GM21576 (cell line): ENCODE measurements around the gene FAM98C.

ENCODE experiments used
- ATAC-seq: cut with Tn5 transposase; IDR thresholded peaks from one replicate; pipeline ENCODE4 v1.9.1; 2021; ENCODE audit warnings: mild to moderate bottlenecking, moderate library complexity; ENCODE audit not compliant: unreplicated experiment

FAM98C gene

DNA sequence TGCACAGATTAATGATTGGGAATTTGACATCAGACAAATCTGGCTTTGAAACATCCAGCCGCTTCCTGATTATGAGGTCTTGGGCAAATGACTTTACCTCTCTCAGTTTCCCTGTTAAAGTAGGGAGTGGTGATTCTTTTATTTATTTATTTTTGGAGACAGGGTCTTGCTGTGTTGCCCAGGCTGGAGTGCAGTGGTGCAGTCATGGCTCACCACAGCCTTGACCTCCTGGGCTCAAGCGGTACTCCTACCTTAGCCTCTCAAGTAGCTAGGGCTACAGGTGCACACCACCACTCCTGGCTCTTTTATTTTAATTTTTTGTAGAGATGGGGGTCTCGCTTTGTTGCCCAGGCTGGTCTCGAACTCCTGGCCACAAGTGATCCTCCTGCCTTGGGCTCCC is 25.8 kb upstream of the FAM98C start:
- no peak for ATAC-seq

DNA sequence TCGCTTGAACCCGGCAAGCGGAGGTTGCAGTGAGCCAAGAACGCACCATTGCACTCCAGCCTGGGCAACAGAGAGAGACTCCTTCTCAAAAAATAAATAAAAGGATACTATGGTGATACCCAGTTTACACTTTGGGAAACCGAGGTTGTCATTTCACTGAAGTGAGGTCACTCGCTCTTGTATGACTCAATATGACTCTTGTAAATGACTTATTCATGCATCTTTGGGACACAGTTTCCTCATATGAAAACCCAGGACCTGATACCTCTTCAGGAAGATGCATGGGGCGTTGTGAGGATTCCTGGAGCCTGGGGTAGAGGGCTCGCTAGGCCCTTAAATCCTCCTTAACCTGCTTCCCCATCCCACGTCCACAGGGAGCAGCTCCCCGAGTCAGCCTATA is 24.0 kb upstream of the FAM98C start:
- ATAC-seq, result no peak

DNA sequence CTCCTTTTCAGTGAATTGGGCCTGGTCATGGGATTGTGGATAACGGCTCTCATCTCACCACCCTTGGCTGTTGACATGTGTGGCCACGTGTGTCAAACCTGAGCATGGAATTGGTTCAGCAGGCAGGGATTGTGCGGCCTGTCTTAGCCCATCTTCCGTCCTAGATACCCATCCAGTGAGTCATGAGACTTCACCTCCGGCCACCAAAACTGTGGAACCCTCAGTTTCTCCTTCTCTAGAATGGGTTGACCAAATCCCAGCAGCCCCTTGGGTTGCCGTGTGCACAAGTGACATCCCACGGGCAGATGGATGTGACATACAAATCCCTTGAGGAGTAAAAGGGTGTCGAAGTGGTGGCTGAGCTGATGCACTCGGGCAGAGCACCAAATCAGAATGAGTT is 21.8 kb upstream of the FAM98C start:
- no peak for ATAC-seq

DNA sequence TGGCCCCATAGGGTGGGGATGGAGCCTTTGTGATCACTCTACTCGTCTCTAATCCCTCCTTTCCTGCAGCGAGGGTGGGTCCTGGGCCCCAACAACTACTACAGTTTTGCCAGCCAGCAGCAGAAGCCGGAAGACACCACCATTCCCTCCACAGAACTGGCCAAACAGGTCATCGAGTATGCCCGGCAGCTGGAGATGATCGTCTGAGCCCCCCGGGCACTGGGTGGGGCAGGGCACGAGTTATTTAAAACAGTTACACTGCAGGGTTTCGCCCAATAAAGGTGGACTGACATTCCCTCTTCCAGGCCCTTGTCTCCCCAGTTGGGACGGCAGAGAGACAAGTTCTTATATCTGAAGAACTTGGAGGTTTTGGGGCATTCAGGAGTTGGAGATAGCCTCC is 19.7 kb upstream of the FAM98C start:
- ATAC-seq, result no peak

DNA sequence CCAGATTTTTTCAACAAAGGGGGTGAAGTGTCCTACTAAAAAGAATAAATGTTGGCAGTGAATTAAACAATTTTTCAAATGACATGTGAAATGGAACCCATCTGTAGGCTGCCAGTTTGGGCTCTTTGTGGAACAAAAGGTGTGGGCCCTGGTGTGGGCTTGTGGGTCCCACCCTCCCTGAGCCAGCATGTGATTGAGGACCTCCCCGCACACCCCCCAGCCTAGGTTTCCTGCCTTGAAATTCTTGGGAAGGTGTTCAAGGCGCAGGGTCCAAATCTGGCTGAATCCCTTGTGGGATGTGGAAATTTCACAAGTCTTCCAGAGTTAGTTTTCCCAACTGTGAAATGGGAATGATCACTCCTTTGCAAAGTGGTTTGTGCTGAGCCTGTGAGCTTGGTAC is 19.1 kb upstream of the FAM98C start:
- no peak for ATAC-seq

DNA sequence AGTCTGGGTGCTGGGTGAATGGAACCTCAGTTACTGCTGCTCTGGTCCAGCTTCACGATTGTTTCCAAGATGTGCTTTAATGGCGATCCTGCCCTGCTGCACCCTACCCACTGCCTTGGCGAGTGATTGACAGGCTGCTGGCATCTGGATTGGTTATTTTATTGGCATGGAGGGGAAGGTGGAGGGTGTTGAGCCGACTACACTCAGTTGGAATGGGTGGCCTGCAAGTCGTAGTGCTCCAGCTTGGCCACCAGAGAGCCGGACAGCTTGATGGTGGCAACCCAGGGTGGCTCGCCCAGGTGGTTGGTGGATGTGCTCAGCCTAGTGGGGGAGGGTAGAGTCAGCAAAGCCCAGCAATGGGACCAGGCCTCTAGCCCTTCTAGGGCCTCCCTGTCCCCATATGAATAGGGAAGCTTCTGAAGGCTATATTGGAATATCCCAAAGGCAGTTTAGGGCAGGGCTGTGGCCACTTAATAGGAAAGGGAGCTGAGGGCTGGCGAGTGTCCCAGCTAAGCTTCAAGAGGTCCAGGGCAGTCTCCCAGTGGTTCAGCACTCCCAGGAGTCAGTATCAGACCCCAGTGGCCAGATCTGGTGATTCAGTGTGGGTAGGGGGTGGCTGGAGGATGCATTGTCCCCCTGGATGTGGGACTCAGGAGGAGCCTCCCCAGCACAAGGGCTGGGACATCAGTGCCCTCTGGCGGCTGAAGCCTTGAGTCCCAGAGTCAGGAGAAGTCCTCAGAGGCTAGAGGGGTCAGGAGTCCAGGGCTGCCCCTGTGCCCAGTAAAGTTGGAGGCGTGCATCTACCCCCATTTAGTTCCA is 18.5 kb upstream of the FAM98C start:
- ATAC-seq, result no peak

DNA sequence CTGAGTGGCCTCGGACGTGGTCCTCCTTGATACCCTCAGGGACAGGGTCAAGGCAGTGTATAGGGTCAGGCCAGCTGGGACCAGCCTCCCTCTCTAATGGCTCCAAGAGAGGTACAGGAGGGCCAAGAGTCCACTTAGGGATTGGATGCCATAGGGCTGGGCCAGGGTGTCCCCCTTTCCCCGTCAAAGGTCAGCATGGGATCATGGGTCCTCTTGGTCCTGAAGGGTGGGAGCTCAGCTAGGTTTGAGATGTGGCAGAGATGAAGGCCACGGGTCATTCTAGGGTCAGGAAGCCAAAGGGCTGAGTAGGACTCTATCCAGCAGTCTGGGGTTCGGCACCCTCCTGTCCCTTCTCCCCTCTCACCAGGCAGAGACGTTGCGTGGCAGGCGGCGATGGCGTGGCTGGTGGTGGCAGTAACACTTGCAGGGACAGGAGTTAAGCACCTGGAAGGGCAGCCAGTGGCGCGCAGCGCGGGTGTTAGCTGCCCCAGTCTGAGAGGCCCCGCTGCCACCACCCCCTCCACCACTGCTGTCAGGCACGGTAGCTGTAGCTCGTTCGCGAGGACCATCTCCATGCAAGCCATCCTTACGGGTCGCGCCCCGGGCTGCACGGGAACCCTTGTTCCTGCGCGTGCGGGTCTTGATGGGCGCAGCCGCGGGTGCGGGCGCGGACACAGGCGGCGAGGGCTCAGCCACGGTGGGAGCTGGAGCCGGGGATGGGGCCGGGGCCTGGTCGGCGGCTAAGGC is 17.7 kb upstream of the FAM98C start:
- no peak for ATAC-seq

DNA sequence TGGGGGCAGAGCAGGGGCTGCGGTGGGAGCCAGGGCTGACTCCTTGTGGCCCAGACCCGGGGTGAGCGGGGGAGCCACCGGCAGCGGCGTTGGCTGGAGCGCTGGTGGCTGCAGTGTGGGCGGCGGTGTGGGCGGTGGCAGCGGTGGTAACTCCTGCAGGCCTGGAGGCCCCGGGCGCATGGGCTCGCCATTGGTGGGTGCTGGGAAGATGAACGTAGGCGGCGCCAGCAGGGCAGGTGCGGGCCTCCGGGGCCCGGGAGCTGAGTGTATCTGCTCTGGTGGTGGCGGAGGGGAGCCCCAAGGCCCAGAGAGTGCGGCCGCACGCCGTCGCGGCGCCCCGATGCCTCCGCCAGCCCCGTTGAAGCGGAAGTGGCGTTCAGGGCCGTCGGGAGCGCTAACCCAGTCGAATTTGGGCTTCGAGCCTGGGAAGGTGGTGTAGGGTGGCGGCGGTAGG is 17.1 kb upstream of the FAM98C start:
- ATAC-seq, result no peak

DNA sequence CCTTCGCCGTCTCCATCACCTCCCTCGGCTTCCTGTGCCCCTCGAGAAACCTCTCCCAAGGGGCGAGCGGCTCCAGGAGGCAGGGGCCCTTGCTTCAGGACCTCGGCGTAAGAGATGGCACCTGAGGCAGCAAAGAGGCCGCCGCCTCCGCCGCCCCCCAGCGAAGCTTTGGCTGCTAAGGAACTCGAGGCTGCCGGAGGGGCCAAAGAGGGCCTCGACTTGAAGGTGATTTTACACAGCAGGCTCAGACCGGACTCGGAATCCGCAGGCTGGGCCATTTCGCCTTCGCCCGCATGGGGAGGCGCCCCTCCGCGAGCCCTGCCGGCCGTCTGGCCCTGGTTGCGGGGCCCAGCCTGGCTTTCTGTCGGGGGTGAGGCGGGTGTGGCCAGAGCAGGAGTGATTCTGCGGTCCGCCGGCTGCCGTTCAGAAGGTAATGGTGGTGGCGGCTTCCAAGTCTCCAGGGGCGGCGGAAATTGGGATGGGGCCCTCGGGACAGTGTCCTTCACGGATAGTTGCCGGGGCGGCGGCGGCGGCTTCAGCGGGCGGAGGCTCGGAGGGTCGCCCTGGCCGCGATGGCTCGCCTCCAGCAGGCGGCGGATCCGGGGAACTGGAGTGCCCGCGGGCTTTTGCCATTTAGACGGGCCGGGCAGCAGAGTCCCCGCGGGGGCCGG is 16.5 kb upstream of the FAM98C start:
- no peak for ATAC-seq

DNA sequence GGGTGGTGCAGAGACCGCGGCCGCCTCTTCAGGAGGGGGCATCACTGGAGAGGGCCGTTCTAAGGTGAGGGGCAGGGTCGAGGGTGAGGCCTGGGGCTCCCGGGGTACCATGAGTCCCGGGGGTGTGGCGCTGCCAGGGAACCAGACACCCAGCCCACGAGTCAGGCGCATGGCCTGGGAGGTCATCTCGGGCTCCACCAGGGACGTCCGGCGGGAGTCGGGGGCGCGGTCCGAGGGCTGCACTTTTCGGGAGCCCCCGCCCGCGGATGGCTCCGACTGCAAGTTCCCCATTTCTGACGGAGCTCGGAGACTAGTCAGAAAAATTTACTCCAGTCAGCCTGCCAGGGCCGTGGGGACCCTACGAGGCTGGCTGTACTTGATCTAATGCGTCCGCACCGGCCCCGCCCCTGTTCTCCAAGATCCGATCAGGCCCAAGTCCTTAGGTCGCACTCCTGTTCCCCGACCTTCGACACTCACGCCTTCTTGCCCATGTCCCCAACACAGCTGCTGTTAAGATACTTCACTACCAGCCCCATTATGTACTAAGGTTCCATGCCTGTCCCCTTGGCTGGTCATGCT is 15.8 kb upstream of the FAM98C start:
- ATAC-seq, result no peak

DNA sequence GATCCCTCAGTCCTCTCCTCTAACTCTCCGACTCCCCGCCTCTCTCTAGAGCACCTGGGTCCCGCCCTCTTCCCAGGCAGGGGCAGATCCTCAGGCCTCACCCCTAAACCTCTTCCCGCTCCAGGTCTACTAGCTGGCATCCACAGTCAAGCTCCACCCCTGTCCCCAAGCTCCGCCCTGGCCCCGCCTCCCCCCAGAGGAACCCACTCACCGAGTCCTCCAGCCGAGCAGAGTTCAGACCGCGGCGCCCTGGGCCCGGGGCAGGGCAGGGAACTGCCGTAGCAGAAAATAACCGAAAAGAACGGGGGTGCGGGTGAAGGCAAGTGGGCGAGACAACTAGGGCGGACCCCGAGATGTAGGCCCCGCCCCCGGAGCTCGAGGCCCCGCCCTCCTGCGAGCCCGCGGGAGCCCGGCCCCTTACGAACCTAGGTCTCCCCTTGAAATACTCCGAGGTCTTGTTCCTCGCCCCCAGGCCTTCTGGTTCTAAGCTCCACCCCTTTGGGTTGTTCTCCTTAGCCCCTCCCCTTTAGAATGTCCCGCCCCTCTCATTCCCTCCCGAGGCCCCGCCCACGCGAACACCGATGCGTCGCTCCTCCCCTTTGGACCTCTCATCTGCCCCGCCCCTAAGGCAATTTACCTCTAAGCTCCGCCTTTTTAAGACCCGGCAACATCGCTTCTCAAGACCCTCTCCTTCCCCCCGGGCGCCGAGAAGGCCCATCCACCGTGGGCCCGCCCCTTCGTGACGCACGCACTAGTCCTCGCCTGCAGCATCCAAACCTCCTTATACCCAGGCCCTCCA is 15.1 kb upstream of the FAM98C start, which contains the start of gene GGN:
Gene GGN, minus strand, starts transcription at position 485 of the 799 bp plus-strand sequence. CDS start 773 bp downstream, outside the sequence.
- ATAC-seq, result peak; percentile 45

DNA sequence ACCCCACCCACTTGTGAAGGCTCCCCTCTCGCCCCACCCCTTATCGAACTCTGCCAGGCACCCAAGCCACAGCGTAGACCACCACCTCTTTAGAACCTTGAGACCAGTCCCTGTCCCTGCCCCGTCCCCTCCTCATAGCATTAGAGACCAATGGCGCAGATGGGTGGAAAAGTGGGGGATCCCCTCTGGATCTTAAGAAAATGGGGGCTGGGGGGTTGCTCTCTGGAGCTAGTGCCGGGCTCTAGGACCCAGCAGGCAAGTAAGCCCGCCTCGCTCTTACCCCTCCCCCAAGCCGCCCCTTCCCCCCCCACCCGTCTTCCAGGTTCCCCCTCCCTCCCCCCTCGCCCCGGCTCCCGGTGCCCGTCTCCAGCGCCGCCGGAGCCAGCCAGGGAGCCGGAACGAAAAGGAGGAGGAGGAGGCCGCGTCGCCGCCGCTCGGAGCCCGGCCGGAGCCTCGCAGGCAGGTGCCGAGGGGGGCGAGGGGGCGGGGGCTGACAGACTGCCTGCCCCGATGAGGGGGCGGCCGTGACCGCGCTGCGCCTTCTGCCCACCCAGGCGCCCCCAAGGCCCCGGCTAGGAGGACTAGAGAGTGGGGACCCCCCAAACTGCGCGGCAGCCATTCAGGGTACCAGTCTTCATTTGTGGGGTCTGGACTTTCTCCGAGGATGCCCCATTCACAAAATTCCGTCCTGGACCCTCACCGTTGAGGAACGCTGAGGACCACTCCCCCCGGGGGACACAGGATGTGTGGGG is 14.4 kb upstream of the FAM98C start, which contains the start of gene SPRED3:
Gene SPRED3, plus strand, starts transcription at position 349 of the 752 bp plus-strand sequence. CDS start 1,606 bp downstream, outside the sequence.
- no peak for ATAC-seq

DNA sequence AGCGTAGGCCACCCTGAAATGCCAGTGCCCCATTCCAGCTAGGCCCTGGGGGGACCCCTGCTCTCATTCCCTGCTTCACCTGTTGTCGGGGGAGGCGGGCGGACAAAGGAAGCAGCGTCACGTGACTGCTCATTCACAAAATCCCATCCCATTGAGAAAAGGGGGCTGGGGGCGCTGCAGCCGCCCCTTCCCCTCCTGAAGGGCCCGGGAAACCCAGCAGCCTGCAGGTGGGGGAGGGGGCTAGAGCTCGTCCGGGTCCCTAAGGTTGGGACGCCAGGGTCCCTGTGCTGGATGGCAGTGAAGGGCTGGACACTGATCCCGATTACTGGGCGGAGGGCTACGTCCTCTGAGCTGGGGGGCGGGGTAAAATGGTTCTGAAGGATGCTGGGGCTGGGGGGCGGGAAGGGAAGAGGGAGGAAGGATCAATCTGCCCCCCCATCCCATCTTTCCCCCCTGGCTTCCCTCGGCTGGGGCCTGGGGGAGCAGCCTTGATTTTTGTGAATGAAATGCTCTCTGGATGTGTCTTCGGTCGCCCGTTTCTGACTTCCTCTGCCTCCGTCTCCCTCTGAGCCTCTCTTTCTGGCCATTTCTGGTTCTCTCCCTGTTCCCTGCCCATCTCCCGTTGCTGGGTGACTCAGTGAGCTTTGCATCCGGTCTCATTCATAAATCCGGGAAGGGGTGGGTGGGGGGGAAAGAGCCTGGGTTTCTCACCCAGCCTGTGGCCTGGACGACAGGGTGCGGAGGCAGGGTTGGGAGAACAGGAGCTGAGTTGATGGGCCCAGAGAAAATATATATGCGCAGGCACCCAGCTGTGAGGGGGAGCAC is 13.6 kb upstream of the FAM98C start:
- no peak for ATAC-seq

DNA sequence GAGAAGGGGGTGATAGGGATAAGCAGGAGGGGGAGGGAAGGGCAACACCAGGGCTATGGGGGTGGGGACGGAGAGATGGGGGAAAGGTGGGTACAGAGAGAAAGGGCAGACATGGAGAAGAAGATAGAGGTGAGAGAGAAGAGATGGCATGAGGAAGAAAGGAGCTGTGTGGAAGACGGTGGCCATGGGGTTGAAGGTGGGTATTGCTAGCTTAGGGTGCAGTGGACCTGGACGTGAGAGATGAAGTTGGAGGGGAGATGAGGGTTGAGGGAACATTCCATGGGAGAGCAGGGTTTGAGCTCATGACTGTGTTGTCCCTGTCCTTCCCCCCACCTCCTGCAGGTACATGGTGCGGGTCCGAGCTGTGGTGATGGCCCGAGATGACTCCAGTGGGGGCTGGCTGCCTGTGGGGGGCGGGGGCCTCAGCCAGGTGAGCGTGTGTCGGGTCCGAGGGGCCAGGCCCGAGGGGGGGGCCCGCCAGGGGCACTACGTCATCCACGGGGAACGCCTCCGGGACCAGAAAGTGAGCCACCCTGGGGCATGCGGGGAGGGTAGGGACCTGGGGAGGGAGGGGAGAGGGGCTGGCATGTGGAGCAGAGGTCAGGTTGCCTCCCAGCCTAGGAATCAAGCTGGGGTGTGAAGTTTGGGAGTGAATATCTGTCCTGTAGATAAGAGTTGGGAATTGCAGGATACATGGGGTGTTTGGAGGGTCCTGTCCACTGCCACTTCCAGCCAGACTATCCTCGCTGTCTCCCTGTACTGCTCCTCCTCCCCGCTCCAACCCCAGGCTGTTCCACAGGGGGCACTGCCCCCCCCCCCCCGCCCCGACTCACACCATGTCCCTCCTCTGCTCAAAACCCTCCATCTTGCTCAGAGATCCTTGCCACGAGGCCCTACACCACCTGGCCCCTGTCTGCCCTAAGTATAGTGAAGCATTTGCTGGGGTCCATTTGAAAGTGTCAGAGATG is 12.7 kb upstream of the FAM98C start:
- ATAC-seq, result no peak

DNA sequence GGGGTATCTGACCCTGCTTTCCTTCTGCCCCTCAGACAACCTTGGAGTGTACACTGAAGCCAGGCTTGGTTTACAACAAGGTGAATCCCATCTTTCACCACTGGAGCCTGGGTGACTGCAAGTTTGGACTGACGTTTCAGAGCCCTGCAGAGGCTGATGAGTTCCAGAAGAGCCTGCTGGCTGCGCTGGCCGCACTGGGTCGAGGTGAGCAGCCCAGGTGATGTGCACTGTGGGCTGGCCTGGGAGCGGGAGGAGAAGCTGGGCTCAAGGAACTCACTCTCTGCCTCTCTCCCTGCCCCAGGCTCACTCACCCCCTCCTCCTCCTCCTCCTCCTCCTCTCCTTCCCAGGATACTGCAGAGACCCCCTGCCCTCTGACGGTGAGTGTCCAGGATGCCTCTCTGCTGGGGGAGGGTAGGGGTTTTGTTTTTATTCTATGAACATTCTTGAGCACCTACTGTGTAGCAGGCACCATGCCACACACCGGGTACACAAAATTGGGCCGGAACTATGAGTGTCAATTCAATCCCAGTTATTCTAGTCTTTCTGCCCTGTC is 10.9 kb upstream of the FAM98C start:
- no peak for ATAC-seq

DNA sequence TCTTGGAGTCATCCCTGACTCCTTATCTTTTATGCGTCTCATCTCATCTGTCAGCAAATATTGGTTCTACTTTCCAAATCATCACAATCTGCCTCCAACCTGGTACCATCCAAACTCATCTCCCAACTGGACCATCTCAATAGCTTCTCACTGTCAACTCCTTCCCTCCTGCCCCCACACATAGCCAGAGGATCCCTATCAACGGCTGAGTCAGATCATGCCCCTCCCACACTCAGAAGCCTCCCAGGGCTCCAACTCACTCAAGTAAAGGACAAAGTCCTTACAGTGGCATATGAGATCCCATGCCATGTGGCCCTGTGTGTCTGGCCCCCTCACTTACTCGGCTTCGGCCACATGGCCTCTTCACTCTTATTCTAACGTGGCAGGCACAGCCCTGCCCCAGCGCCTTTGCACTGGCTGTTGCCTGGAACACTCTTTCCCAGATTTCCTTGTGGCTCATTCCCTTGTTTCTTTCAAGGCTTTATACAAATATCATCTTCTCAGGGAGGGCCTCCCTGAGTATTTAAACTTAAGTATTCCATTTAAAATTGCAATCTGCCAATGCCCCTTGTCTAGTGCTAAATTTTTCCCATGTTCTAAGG is 10.1 kb upstream of the FAM98C start:
- ATAC-seq, result no peak

DNA sequence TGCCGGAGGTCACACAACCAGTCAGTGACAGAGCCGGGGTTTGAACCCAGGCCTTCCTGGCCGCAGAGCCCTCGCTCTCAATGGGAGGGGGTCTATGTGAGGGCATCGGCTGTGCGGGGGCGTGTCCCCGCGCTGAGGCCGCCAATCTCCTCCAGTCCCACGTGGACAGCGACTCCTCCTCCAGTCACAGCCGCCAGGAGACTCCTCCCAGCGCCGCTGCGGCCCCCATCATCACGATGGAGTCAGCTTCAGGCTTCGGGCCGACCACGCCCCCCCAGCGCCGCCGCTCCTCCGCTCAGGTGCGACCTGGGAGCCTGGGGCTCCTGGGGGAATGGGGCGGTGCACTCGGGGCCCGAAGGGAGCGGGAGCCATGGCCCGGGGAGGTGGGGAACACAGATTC is 8.4 kb upstream of the FAM98C start:
- ATAC-seq, result no peak
